NOMO-1 treated with dmso at 0.1 percent for 144 hours (cell line): Measurements from ENCODE around the gene EBPL.
A peak's percentile ranks its signal among the peaks of the same experiment; 100 is the strongest.
"Not testable (repeated sequence)": the region's sequence is repeated elsewhere in the genome, so short reads cannot be mapped to it uniquely, and the experiment has no call there.

ENCODE experiments used
- DNase-seq: peaks from one replicate; lab custom pipeline; 2025; ENCODE audit not compliant: unreplicated experiment; lab: John Stamatoyannopoulos, UW

Gene EBPL

DNA sequence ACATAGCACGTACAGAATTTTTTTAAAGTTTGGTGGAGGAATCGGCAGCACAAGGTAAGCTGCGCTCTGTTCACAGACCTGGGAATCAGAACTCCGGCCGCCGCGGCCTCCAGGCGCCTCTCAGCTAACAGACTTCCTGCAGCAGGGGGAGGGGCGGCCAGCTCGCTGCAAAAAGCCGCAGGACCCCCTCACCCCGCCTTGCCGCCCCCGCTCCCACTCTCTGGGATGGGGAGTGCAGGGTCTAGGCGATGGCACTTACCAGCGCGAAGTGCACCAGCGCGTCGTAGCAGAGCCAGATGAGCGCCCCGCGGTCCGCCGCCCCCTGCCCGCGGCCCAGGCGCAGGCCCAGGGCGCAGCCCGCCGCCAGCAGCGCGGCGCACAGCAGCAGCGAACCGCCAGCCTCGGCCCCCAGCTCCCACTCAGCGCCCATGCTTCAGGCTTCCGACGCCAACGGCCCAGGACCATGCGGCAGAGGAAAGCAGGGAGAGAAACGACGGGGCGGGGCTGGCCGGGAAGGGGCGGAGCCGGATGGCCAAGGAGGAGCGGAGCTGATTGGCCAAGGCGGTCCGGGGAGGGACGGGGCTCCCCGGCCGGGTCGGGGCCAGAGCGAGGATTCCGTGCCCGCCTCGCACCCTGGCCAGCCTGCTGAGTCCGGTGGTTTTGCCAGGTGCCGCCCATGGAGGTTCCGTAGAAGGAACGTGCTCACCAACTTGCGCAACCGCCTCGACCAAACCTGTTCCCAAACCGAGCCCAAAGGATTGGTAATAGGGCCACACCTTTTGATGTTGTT lies at the start of gene EBPL:
EBPL (minus strand) TSS at position 492 of the 790 bp plus-strand sequence; CDS start at position 430, 62 bp downstream.
- peak; percentile 73 for DNase-seq

DNA sequence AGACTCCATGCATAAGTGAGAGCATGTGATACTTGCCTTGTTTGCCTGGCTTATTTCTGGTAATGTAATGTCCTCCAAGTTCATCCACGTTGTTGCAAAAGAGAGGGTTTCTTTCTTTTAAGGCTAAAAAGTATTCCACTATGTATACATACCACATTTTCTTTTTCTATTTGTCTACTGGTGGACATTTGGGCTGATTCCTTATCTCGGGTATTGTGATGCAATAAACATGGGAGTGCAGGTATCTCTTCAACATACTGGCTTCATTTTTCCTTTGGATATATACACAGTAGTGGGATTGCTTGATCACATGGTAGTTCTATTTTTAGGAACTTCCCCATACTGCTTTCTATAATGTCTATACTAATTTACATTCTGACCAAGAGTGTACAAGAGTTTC lies 49.6 kb upstream of the EBPL start:
- no peak for DNase-seq

DNA sequence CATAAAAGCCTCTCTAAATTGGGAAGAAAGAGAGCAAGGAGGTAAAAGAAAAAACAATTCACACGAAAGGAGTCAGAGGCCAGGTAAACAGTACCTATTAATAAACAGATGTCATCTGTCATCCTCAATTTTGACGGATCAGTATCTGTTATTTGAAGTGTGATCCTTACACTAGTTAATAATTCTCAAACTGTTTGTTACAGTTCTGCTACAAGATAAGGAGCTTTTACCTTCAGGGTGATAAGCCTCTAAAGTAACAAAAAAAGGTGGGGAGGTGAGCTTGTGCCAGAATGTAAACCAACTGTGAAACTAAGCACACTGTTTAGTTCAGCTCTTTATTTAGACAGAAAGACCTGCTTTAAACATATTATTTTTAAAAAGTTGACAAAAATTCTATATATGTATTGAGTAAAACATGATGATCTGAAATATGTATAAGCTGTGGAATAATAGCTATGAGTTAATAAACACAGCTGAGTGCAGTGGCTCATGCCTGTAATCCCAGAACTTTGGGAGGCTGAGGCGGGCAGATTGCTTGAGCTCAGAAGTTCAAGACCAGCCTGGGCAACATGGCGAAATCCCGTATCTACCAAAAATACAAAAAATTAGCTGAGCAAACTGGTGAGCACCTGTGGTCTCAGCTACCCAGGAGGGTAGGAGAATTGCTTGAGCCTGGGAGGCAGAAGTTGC lies 48.4 kb upstream of the EBPL start:
- DNase-seq: no peak

DNA sequence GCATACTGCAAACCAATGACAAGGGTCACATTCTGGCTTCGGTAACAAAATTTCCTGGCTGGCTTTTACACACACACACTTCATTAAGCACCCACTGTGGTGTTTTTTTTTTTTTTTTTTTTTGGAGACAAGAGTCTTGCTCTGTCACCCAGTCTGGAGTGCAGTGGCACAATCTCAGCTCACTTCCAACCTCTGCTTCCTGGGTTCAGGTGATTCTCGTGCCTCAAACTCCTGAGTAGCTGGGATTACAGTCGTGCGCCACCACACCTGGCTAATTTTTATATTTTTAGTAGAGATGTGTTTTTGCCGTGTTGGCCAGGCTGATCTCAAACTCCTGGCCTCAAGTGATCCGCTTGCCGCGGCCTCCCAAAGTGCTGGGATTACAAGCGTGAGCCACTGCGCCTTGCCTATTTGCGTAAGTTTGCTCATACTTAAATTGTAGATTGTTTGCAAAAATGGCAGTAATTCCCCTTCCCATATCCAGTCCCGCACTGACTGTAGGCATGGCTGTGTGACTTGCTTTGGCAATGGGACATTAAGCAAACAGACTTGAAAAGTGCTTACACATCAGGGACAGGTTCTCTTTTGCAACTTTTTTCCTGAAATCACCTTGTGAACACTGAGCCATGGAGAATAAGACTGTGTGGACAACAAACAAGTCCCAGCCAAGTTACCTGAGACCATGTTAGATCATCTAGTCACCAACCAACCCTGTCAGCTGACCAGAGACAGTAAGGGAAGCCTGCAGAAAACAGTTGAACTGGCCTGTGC lies 42.1 kb upstream of the EBPL start:
- DNase-seq: no peak

DNA sequence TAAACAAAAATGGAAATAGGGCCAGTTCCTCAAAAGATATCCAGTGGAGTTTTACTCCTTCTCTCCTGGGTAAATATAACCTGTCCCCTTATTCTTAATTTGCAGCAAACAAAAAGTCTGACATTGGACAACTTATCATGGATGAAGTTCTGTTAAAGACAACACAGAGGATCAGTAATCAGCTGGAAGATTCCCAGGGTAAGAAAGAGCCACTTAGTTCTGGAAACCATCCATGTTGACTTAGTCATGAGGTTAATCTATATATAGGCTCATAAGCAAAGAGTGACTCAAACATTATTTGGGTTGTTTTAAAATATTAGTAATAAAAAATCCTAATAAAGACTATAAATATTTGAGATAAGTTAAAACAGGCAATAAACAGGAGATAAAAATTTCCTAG lies 40.5 kb upstream of the EBPL start:
- DNase-seq: no peak

DNA sequence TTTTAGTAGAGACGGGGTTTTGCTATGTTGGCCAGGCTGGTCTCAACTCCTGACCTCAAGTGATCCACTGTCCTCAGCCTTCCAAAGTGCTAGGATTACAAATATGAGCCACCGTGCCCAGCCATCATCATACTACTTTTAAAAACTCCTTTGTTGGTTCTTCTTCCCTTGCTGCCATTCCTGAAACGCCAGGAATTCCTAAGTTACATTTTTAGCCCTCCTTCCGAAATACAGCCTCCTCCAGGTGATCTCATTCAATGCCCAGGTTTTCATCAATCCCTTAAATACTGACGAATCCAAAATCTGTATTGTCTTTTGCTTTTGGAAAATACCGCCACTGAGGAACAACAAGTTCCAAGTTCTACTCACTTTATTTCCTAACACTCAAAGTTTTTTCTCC lies 25.3 kb upstream of the EBPL start:
- no peak for DNase-seq

DNA sequence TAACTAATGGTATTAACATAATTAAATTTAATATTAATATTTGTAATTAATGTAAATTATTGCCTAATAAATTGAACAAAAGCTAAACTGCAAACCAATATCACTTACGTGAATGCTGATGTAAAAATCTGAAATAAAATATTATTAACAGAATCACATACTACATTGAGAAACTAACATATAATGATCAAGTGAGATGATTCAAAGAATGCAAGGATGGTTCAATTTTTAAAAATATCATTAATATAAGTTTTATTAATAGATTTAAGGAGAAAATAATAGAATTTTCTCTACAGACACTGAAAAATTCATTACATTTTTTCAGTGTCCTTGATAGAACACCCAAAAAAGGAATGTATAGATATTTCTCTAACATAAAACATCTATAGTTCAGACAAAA lies 23.5 kb upstream of the EBPL start:
- no peak for DNase-seq

DNA sequence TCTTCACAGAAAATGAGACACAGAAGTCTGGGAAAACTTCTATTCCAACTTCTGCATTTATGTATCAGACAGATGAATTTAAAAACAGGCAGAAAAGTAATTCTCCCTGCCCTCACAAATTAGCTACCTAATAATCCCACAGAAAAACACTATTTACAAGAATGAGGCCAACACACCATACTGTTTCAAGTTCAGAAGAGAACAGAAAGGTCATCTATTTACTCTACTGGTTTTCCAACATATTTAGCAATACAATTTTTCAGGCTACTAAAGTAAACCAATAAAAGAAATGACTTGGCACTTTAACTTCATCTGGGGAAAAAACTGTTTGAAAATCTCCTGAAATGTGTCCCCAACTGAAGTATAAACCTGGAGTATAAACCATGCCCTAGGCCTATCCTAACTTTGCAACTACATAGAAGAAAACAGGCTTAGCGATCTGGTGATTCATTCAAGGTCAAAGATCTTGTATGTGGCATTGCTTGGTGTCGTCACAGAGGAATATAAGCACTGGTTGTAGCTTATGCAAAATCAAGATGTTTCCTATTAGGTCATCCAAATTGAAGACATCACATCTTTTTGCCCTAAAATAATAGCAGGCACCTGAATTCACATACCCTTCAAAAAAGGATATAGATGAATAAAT lies 20.1 kb upstream of the EBPL start:
- no peak for DNase-seq

DNA sequence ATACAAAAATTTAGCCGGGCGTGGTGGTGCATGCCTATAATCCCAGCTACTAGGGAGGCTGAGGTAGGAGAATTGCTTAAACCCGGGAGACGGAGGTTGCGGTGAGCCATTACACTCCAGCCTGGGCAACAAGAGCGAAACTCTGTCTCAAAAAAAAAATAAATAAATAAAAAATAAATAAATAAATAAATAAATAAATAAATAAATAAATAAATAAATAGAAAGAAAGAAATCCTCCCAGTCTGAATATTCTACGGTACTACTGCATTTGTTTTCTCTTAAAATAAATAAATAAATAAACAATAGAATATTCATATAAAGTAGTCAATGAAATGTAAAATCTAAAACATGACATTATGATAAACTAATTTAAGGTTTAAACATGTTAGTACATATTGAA lies 13.0 kb upstream of the EBPL start:
- not testable (repeated sequence) for DNase-seq

DNA sequence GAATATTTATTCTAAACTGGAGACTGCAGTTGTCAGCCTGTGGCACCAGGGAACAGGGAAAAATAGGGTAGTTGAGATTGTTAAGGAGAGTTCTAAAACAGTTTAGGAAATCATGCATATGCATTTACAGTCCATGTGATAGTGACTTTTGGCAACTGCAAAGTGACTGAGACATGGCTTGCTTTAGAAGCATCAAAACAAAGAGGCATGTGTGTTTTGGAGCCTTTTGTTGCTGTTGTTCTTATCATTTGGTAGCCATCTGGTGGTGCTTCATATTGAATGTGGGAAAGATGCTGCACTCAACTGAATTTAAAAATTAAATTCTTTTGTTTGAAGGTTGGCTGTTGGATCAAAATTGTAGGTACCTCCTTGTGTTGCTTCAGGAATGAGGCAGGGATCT lies 10.2 kb upstream of the EBPL start:
- no peak for DNase-seq

DNA sequence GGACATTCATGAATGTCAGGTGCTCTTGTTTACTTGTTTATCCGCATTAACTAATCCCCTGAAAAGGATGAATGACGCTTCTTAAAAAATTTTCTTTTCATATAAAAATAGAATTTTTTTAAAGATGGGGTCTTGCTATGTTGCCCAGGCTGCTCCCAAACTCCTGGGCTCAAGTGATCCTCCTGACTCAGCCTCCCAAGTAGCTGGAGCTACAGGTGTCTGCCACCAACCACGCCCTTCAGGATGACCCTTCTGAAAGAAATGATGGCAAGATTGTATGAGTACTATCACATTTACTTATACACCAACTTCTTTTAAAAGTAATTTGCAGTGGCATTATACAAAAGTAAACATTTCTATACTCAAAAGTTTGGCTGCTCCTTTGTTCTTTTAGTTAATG lies 6.2 kb upstream of the EBPL start:
- DNase-seq: no peak

DNA sequence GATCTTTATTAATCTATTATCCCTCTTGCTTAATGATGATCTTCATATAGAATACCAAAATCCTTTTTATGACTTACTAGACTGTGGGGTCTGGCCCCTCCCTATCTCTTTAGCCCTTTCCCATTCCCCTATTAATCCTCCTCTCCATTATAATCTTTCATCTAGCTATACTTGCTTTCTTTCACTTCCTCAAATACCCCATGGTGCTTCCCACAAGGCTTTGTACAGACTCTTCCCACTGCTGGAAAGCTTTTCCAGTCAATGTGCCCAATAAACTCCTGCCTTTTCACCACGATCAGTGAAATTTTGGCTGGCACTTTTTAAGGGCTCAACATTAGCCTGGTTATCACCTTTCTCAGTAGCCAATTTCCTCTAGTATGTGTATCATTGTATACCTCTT lies 3.2 kb upstream of the EBPL start:
- DNase-seq: no peak

DNA sequence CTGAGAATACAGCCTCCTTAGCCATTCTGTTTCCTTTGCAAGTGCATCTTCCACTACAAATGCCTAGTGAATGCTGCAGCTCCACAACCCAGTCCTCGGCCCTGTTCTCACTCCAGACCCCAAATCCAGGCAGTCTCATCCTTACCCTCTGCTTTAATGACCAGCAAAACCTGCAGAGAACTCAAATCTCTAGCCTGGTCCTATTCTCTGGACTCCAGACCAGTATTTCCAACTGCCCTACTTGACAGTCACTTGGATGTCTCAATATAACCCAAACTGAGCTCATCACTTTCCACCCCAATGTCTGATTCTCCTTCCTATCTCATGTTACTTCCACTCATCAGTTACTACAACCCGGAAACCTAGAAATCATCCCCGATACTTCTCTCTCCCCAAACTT lies 2.6 kb upstream of the EBPL start:
- DNase-seq: no peak

DNA sequence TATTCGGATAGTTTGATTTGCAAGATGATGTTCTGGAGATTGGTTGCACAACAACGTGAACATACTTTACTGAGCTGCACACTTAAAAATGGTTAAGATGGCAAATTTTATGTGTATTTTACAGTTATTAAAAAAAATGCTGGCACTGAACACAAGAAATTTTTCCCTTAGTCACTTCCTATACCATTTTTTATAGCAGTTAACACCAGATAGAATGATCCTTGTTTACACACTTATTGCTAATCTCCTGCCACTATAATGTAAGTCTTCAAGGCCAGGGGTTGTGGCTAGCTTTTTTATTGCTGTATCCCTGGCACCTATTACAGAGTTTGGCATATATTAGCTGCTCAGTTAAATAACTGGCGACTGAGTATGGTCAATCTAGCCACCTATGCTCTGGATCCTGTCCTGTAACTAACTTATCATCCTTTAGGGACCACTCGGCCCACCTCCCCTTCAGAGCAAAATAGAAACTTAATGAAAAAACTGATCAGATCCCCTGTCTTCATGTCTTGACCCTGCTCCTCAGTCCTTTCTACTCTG lies 2.0 kb upstream of the EBPL start:
- no peak for DNase-seq

DNA sequence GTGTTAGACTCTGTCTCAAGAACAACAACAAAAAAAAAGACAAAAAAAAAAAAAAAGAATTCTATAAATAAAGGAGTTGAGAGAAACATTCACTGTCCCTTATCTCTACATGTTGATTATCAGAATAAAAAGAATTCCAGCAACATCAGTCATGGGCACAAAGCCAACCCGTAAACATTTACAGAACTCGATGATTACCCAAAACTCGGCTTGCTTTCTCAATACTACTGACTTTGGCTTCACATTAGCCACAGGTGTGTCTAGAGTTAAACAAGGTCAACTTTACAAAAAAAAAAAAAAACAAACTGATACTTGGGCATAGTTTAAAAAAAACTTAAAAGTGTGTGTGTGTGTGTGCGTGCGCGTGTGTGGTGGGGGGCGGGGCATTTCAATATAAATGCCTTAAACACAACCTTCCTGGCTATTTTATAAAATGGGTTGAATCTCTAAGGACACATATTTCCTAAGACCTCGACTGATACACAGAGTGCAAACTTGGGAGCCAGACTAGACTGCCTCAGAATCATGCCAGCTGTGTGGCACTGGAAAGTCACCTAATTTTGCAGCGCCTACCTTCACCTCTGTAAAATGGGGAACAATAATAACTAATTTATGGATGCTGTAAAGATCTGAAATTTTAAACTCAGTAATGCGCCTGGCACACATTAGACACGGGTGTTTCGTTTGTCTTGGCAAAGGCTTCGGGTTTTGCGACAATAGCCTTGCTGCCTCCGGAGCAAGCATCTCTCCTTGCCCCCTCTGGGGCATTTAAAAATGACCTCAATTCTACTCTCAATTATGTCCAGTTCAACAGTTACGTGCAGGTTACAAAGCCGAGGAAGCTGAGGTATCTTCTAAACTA lies 922 bp downstream of the EBPL start:
- DNase-seq: no peak

DNA sequence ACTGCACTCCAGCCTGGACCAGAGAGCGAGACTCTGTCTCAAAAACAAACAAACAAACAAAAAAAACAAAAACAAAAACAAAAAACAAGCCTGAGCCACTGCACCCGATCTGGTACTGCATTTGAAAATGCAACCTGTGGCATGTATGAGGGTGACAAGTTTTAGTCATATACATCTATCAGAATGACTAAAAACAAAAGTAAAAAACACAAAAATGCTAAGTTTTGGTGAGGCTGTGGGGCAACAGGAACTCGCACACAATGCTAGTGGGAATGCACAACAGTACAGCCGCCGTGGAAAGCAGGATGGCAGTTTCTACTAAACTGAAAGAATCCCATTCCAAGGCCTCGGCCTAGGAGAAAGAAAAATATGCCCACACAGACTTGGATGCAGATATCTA lies 7.8 kb downstream of the EBPL start:
- no peak for DNase-seq

DNA sequence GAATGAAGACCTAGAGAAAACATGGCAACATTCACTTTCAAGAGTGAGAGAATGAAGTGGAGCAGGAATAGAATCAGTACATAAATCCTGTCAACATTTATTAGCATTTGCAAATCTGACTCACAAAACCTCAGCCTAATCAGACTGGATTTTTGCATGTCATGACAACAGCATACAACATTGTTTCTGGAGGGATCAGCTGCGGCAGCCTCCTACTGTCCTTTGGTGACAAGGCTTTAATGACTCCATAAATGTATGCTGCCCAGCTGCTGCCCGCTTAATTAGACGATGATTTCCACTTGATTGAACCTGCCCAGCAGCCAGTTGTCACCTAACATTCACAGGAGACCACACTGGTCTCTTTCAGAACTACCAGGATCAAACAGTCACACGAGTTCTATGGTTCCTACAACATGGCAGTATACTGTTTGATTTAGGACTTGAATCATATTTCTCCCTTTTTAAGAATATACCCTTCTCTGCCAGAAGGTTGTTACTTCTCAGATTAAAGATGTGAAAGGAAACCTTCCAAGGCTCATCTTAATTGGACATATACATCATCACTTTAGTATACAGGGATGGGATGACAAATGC lies 9.3 kb downstream of the EBPL start:
- no peak for DNase-seq

DNA sequence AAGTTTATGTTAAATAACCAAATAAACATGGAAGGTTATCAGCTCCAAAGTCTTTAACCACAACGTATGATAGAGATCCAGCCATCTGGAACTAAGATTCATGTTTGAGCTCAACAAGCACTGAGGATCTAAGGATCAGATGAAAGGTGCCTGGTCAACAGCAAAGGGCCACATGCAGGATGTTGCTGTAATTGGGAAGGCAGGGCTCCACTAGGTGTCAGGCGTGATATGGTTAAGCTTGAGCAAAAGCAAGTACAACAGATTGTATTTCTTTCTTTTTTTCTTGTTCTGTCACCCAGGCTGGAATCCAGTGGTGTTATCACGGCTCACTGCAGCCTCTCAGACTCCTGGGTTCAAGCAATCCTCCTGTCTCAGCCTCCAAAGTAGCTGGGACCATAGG lies 12.0 kb downstream of the EBPL start:
- no peak for DNase-seq

DNA sequence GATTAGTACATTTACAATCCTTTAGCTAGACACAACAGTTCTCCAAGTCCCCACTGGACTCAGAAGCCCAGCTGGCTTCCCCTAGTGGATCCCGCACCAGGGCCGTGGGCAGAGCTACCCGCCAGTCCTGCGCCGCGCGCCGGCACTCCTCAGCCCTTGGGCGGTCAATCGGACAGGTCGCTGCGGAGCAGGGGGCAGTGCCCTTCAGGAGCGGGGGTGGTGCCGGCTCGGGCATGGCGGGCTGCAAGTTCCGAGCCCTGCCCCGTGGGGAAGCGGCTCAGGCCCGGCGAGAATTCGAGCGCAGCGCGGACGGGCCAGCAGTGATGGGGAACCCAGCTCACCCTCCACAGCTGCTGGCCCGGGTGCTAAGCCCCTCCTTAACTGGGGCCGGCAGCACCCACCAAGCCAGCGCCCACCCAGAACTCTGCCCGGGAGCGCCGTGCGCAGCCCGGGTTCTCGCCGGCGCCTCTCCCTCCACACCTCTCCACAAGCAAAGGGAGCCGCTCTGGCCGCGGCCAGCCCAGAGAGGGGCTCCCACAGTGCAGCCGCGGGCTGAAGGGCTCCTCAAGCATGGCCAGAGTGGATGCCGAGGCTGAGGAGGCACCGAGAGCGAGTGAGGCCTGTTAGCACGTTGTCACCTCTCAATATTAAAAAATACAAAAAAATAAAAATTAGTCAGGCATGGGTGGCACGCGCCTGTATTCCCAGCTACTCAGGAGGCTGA lies 12.9 kb downstream of the EBPL start:
- DNase-seq: no peak
